Lung microvascular endothelial cell (primary cell): ENCODE results near the gene FOXD4L6. TPM values are rescaled to one million over a fixed set of nuclear protein-coding genes. Genes with fewer than 3 reads are reported as not detected.
A peak's percentile ranks its signal among the peaks of the same experiment; 100 is the strongest.
"Not testable (repeated sequence)": the region's sequence is repeated elsewhere in the genome, so short reads cannot be mapped to it uniquely, and the experiment has no call there.

ENCODE experiments used
- DNase-seq, 2 donors: peaks; one replicate each; pipeline versions ENCODE4 v3.0.0 to v3.0.0-alpha.2; 2010; ENCODE audit warnings: low read depth in 2 of 2
- total RNA-seq: library from RNA; depleted of rRNA; stranded (reverse); fragments of >200 nt; gene quantifications from 2 replicates; pipeline ENCODE4 v1.2.1, GENCODE V29; 2014

Gene FOXD4L6
- total RNA-seq, 1 donor from 2014 or later = not detected

GRCh38 chr9:41100508-41100907 lies 28.0 kb downstream of the FOXD4L6 start:
- not testable (repeated sequence) for DNase-seq

GRCh38 chr9:41098759-41099158 lies 29.7 kb downstream of the FOXD4L6 start:
- DNase-seq = not testable (repeated sequence)

- not testable (repeated sequence) for DNase-seq
Measured at GRCh38 chr9:41095060-41095459, 33.4 kb downstream of the FOXD4L6 start.

- peak in 1 of 2 donors; percentile 5 for DNase-seq
Measured at GRCh38 chr9:41094010-41094773, 34.3 kb downstream of the FOXD4L6 start.

- DNase-seq = not testable (repeated sequence)
Measured at GRCh38 chr9:41090922-41091321, 37.6 kb downstream of the FOXD4L6 start.

- DNase-seq = not testable (repeated sequence)
Measured at GRCh38 chr9:41090386-41090785, 38.1 kb downstream of the FOXD4L6 start.

GRCh38 chr9:41088450-41089059 lies 39.9 kb downstream of the FOXD4L6 start:
- not testable (repeated sequence) for DNase-seq

- not testable (repeated sequence) for DNase-seq
Measured at GRCh38 chr9:41087929-41088328, 40.6 kb downstream of the FOXD4L6 start.

- DNase-seq = not testable (repeated sequence)
Measured at GRCh38 chr9:41087157-41087780, 41.2 kb downstream of the FOXD4L6 start.

- DNase-seq = not testable (repeated sequence)
Measured at GRCh38 chr9:41086685-41087084, 41.8 kb downstream of the FOXD4L6 start.

GRCh38 chr9:41086215-41086614 lies 42.3 kb downstream of the FOXD4L6 start:
- DNase-seq = not testable (repeated sequence)

- not testable (repeated sequence) for DNase-seq
Measured at GRCh38 chr9:41082358-41082757, 46.1 kb downstream of the FOXD4L6 start.

- not testable (repeated sequence) for DNase-seq
Measured at GRCh38 chr9:41079464-41079863, 49.0 kb downstream of the FOXD4L6 start.

GRCh38 chr9:41077586-41077985 lies 50.9 kb downstream of the FOXD4L6 start:
- peak; percentile 6 to 17 for DNase-seq

Other genes starting within 250 kb of the FOXD4L6 start
- 2.0 and 5.8 TPM in 2 replicates for gene ZNG1F, start 60.6 kb upstream of the FOXD4L6 start, total RNA-seq